Nephron progenitor cell (in vitro differentiated cells): ENCODE results near the gene EYA2.

Experiments
- DNase-seq: peaks from one replicate; pipeline ENCODE4 v3.0.0; 2021
- H3K27ac Mint-ChIP-seq: 2 replicates; pipeline ENCODE4 v1.8.0; 2021; ENCODE audit warnings: mild to moderate bottlenecking, moderate library complexity, mixed read lengths
- H3K27me3 Mint-ChIP-seq: 2 replicates; pipeline ENCODE4 v1.8.0; 2021; ENCODE audit warnings: mild to moderate bottlenecking, low read depth, mixed read lengths; ENCODE audit not compliant: poor library complexity
- H3K36me3 Mint-ChIP-seq: 2 replicates; pipeline ENCODE4 v1.8.0; 2021; ENCODE audit warnings: low read depth, mixed read lengths
- H3K4me1 Mint-ChIP-seq: 2 replicates; pipeline ENCODE4 v1.8.0; 2021; ENCODE audit warnings: mixed read lengths
- H3K4me3 Mint-ChIP-seq: 2 replicates; pipeline ENCODE4 v1.8.0; 2021; ENCODE audit warnings: mild to moderate bottlenecking, moderate library complexity, mixed read lengths
- H3K9me3 Mint-ChIP-seq: 2 replicates; pipeline ENCODE4 v1.8.0; 2021; ENCODE audit warnings: mild to moderate bottlenecking, moderate library complexity, mixed read lengths
- CTCF ChIP-seq: fragments of 200-600 bp; sonication (generic); IDR thresholded peaks from 2 replicates; pipeline ENCODE4 v1.5.0; 2021; ENCODE audit warnings: antibody characterized with exemption

The EYA2 gene

GRCh38 chr20:46897328-46897880 is 2.8 kb downstream of the EYA2 start:
- peak overlapping the region; percentile 9 for H3K4me3 Mint-ChIP-seq
- no peak for DNase-seq
- no peaks in the 10 kb centered on the region for H3K9me3 Mint-ChIP-seq
- TF ChIP-seq CTCF: no peak
- H3K36me3 Mint-ChIP-seq: no peaks in the 10 kb centered on the region
- no peak overlapping the region for H3K27ac Mint-ChIP-seq
- H3K27me3 Mint-ChIP-seq: peaks cover 41% of the 10 kb centered on the region
- H3K4me1 Mint-ChIP-seq: peaks cover 82% of the 10 kb centered on the region

- Mint-ChIP-seq H3K4me1 (peaks cover 81% of the 10 kb centered on the region), H3K4me3 (peak overlapping the region; percentile 12), H3K9me3 (no peaks in the 10 kb centered on the region), H3K27me3 (peaks cover 41% of the 10 kb centered on the region), H3K36me3 (no peaks in the 10 kb centered on the region), H3K27ac (no peak overlapping the region)
- no peak for TF ChIP-seq CTCF
- no peak for DNase-seq
These were observed 3.8 kb downstream of the EYA2 start for GRCh38 chr20:46898423-46898822.

GRCh38 chr20:46899621-46900020 is 5.0 kb downstream of the EYA2 start:
- H3K36me3 Mint-ChIP-seq: no peaks in the 10 kb centered on the region
- peak overlapping the region; percentile 18 for H3K4me3 Mint-ChIP-seq
- H3K9me3 Mint-ChIP-seq: no peaks in the 10 kb centered on the region
- TF ChIP-seq CTCF: no peak
- no peak overlapping the region for H3K27ac Mint-ChIP-seq
- peaks cover 79% of the 10 kb centered on the region for H3K4me1 Mint-ChIP-seq
- H3K27me3 Mint-ChIP-seq: peaks cover 31% of the 10 kb centered on the region
- no peak for DNase-seq

GRCh38 chr20:46900086-46900485 is 5.4 kb downstream of the EYA2 start:
- no peaks in the 10 kb centered on the region for H3K9me3 Mint-ChIP-seq
- no peak overlapping the region for H3K27ac Mint-ChIP-seq
- peaks cover 30% of the 10 kb centered on the region for H3K27me3 Mint-ChIP-seq
- H3K4me3 Mint-ChIP-seq: no peak overlapping the region
- no peak for DNase-seq
- TF ChIP-seq CTCF: no peak
- H3K36me3 Mint-ChIP-seq: no peaks in the 10 kb centered on the region
- peaks cover 83% of the 10 kb centered on the region for H3K4me1 Mint-ChIP-seq

- H3K4me3 Mint-ChIP-seq: no peak overlapping the region
- DNase-seq: no peak
- H3K36me3 Mint-ChIP-seq: no peaks in the 10 kb centered on the region
- TF ChIP-seq CTCF: no peak
- H3K4me1 Mint-ChIP-seq: peaks cover 77% of the 10 kb centered on the region
- H3K9me3 Mint-ChIP-seq: no peaks in the 10 kb centered on the region
- H3K27ac Mint-ChIP-seq: no peak overlapping the region
- H3K27me3 Mint-ChIP-seq: peaks cover 22% of the 10 kb centered on the region
These were observed 6.2 kb downstream of the EYA2 start for GRCh38 chr20:46900826-46901225.

GRCh38 chr20:46901638-46902037 is 7.0 kb downstream of the EYA2 start:
- no peak for DNase-seq
- Mint-ChIP-seq H3K36me3 (no peaks in the 10 kb centered on the region), H3K27me3 (peaks cover 14% of the 10 kb centered on the region)

More at GRCh38 chr20:46901638-46902037, 7.0 kb downstream of the EYA2 start:
- no peak overlapping the region for H3K27ac Mint-ChIP-seq
- peaks cover 69% of the 10 kb centered on the region for H3K4me1 Mint-ChIP-seq
- TF ChIP-seq CTCF: no peak
- H3K4me3 Mint-ChIP-seq: no peak overlapping the region
- H3K9me3 Mint-ChIP-seq: no peaks in the 10 kb centered on the region
